Measurements from ENCODE around the gene GOLGA6L2. TPM values are rescaled to one million over a fixed set of nuclear protein-coding genes. Genes with fewer than 3 reads are reported as not detected.
"Not testable (repeated sequence)": the region's sequence is repeated elsewhere in the genome, so short reads cannot be mapped to it uniquely, and the experiment has no call there.

Gene GOLGA6L2
- total RNA-seq, 2 experiments from 2014 or later = not detected

DNA sequence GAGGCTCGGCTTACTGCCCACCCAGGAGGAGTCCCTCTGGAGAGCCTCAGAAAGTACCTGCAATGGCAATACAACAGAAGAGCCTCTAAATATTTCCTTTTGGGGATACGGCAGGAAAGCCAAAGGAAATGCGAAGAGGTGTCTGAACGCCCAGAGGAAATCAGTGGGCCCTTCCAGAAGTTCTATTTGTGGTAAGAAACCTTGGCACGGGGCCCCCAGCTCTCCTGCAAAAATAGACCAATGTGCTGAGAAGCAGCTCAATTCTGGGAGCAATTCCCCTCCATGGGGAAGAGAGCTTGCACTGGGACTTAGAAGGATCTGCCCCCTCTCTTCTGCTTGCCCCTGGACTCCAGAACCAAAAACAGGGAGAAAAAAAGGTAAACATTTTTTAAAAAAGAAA, 47.8 kb downstream of the GOLGA6L2 start:
- H3K36me3 Mint-ChIP-seq (ENCODE audit: low read depth); H3K4me1 Mint-ChIP-seq (ENCODE audit: low read depth); POLR2A ChIA-PET; H3K27ac Mint-ChIP-seq; DNase-seq; H3K4me3 Mint-ChIP-seq; H3K9me3 Mint-ChIP-seq (ENCODE audit: insufficient read depth); ATAC-seq; H3K27me3 Mint-ChIP-seq (ENCODE audit: low read depth); CTCF ChIA-PET: not testable (repeated sequence)

DNA sequence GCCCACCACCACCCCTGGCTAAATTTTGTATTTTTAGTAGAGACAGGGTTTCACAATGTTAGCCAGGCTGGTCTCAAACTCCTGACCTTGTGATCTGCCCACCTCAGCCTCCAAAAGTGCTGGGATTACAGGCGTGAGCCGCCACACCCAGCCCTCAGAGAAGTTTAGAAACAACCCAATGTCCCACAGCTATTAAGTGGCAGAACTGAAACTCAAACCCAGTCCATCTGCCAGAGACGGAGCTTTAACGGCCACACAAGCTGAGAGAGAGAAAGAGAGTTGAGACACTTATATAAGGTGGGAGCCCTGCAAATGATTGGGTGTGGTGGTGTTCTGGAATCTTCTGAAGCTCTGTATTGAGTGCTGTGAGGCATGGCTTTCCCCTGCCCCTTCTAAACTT, 48.7 kb downstream of the GOLGA6L2 start:
- H3K27ac Mint-ChIP-seq; H3K27me3 Mint-ChIP-seq (ENCODE audit: low read depth); DNase-seq; CTCF ChIA-PET; POLR2A ChIA-PET; H3K4me3 Mint-ChIP-seq; ATAC-seq; H3K4me1 Mint-ChIP-seq (ENCODE audit: low read depth); H3K9me3 Mint-ChIP-seq (ENCODE audit: insufficient read depth); H3K36me3 Mint-ChIP-seq (ENCODE audit: low read depth): not testable (repeated sequence)

DNA sequence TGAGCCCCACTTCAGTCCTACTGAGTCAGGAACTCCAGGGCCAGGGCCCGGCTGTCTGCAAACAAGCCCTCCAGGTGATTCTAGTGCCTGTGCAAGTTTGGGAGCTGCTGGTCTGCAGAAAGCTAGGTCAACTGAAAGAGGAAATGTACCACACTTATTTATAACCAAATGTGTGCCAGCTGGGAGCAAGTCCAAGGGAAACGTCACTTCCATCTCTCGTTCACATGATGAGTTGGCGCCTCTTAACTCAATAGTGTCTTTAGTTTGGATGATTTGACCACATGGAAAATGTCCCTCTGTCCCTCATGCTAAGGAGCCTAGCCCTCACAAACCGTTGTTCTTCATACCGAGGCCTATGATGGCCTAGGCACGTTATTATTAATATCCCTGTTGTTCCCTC, 49.3 kb downstream of the GOLGA6L2 start:
- Mint-ChIP-seq H3K36me3 (ENCODE audit: low read depth) (no peaks in the 10 kb centered on the region), H3K27ac (no peak overlapping the region), H3K4me1 (ENCODE audit: low read depth) (no peaks in the 10 kb centered on the region), H3K27me3 (ENCODE audit: low read depth) (no peaks in the 10 kb centered on the region), H3K4me3 (no peak overlapping the region), H3K9me3 (ENCODE audit: insufficient read depth) (no peaks in the 10 kb centered on the region)
- ATAC-seq = no peak
- DNase-seq = no peak
- CTCF ChIA-PET = no interaction called here
- POLR2A ChIA-PET = no interaction called here

DNA sequence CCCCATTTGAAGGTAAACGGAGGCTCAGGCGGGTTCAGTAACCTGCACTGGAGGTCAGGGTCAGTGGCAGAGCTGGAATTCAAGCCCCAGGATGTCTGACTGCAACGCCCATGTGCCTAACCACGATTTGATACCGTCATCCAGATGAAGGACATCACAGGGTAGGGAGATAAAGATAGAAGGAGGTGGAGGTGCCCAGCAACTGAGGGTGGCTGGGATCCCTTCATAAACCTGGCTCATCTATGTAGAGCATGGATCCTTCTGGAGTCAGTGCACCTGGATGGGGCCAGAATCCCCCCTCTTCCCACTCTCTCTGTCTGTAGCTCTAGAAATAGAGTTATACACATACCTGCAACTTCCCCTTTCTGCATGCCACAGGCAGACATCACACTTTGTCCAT, 51.2 kb downstream of the GOLGA6L2 start:
- ATAC-seq (no peak), DNase-seq (no peak)
- no peaks in the 10 kb centered on the region for H3K36me3 Mint-ChIP-seq (ENCODE audit: low read depth)
- H3K27me3 Mint-ChIP-seq (ENCODE audit: low read depth) = no peaks in the 10 kb centered on the region
- ChIA-PET POLR2A (no interaction called here), CTCF (no interaction called here)
- H3K4me1 Mint-ChIP-seq (ENCODE audit: low read depth) = no peaks in the 10 kb centered on the region
- H3K9me3 Mint-ChIP-seq (ENCODE audit: insufficient read depth) = no peaks in the 10 kb centered on the region
- no peak overlapping the region for H3K27ac Mint-ChIP-seq
- no peak overlapping the region for H3K4me3 Mint-ChIP-seq

DNA sequence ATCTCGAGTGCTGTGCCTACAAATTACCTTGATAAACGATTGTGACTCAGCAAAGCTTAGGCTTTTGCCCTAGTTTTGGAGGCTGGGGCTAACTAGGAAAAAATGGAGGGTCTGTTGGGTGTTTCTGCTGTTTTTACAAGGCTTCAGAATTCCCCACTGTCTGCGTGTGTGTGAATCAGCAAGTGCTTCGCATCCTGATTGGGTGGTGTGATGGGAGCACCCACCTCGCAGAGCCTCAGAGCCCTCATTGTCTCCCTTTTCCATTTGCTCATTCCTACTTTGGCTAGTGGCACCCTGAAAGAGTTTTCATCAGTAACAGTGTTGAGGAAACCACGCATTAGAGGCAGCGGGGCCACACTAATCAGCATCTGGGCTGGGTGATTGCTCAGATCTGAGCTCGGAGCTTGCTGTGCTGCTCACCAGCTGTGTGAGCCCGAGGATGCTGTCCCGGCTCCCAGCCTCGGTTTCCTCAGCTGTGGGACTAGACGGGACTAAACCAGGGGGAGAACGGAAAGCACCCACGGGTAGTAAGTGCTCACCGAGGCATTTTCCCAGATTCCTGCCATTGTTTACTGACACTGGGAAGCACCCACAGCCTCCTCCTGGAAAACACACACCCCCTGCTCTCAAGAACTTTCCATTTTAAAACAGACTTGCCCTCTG, 51.9 kb downstream of the GOLGA6L2 start:
- Mint-ChIP-seq H3K36me3 (ENCODE audit: low read depth) (no peaks in the 10 kb centered on the region), H3K4me3 (no peak overlapping the region), H3K27ac (no peak overlapping the region), H3K9me3 (ENCODE audit: insufficient read depth) (no peaks in the 10 kb centered on the region), H3K27me3 (ENCODE audit: low read depth) (no peaks in the 10 kb centered on the region), H3K4me1 (ENCODE audit: low read depth) (no peaks in the 10 kb centered on the region)
- ChIA-PET POLR2A (no interaction called here), CTCF (no interaction called here)
- DNase-seq = no peak
- no peak for ATAC-seq

Other genes with a start within 250 kb of the GOLGA6L2 start
- gene GOLGA6L26, start 113.0 kb downstream of the GOLGA6L2 start, total RNA-seq = not detected
- 1 to 10 TPM in 1 of 2 experiments, under 1 TPM in 1; 0.92 to 1.0 TPM for gene GOLGA8S, start 92.5 kb downstream of the GOLGA6L2 start, total RNA-seq
- gene MKRN3, start 118.4 kb upstream of the GOLGA6L2 start, total RNA-seq = 1 to 10 TPM in 1 of 2 experiments, under 1 TPM in 1; 0.91 to 1.5 TPM
- gene MAGEL2, start 200.6 kb upstream of the GOLGA6L2 start, total RNA-seq = not detected
- gene NDN, start 240.1 kb upstream of the GOLGA6L2 start, total RNA-seq = 1 to 10 TPM; 4.7 to 5.1 TPM